ENCODE results near the gene CLCN6. TPM values are rescaled to one million over a fixed set of nuclear protein-coding genes. Genes with fewer than 3 reads are reported as not detected.

The CLCN6 gene
- total and polyA plus RNA-seq, 2 of the 13 experiments (the other 11 are each of a cell fraction or from before 2014, with no cell fraction given), result 14.9 to 19.3 TPM

- TF ChIP-seq ZNF234 (CRISPR knock-in tag; conservative IDR thresholded peaks at IDR 0.05) (no peak), TIGD3 (CRISPR knock-in tag; IDR thresholded peaks at IDR 0.05; ENCODE audit: borderline replicate concordance) (no peak), HMGA1 (CRISPR knock-in tag; conservative IDR thresholded peaks at IDR 0.05) (no peak), GFI1 (CRISPR knock-in tag; IDR thresholded peaks at IDR 0.05; ENCODE audit: borderline replicate concordance) (no peak), ZXDC (CRISPR knock-in tag; IDR thresholded peaks at IDR 0.05) (no peak), ZNF780A (CRISPR knock-in tag; IDR thresholded peaks at IDR 0.05) (no peak), SUZ12 (IDR thresholded peaks at IDR 0.05; ENCODE audit: low read depth, low read length) (no peak), ZNF251 (CRISPR knock-in tag; IDR thresholded peaks at IDR 0.05) (no peak)
- TF ChIP-seq, protein P1, sequence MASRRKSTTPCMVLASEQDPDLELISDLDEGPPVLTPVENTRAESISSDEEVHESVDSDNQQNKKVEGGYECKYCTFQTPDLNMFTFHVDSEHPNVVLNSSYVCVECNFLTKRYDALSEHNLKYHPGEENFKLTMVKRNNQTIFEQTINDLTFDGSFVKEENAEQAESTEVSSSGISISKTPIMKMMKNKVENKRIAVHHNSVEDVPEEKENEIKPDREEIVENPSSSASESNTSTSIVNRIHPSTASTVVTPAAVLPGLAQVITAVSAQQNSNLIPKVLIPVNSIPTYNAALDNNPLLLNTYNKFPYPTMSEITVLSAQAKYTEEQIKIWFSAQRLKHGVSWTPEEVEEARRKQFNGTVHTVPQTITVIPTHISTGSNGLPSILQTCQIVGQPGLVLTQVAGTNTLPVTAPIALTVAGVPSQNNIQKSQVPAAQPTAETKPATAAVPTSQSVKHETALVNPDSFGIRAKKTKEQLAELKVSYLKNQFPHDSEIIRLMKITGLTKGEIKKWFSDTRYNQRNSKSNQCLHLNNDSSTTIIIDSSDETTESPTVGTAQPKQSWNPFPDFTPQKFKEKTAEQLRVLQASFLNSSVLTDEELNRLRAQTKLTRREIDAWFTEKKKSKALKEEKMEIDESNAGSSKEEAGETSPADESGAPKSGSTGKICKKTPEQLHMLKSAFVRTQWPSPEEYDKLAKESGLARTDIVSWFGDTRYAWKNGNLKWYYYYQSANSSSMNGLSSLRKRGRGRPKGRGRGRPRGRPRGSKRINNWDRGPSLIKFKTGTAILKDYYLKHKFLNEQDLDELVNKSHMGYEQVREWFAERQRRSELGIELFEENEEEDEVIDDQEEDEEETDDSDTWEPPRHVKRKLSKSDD (CRISPR knock-in tag; IDR thresholded peaks at IDR 0.05; ENCODE audit: low read depth), result no peak
- no peak overlapping the region for H3K4me3 ChIP-seq (replicated peaks in 1 of 3; ENCODE audit: insufficient read depth in 1 of 3, low read depth in 2 of 3, low read length in 3 of 3)
- H2AFZ ChIP-seq (ENCODE audit: low read length), result no peak overlapping the region
- BruUV-seq (replicated peaks), result no TSS peak
- H3K4me1 ChIP-seq (ENCODE audit: insufficient read depth, low read length), result peaks cover 35% of the 10 kb centered on the region
- CTCF ChIA-PET (ENCODE audit: low intra/inter-chr PET ratio, low total read pairs), result no interaction called here
- H3K27ac ChIP-seq (ENCODE audit: extremely low read length, insufficient read depth, low read length), result no peak overlapping the region
- POLR2A ChIA-PET, result interaction anchor here (2.5 kb wide), 1 partner anchor 34 kb away, joined by 6 read pairs; no protein-coding TSS in a partner anchor
- no peak for DNase-seq (ENCODE audit: low spot score)
- FAIRE-seq, result no peak
- H4K20me1 ChIP-seq (ENCODE audit: insufficient read depth, low read length), result no peaks in the 10 kb centered on the region
- no peaks in the 10 kb centered on the region for H3K36me3 ChIP-seq (replicated peaks in 1 of 2; ENCODE audit: control insufficient read depth in 1 of 2, insufficient read depth in 2 of 2, low read length in 2 of 2)
- peaks cover 2 to 31% of the 10 kb centered on the region in 2 experiments for H3K27me3 ChIP-seq (ENCODE audit: control insufficient read depth in 1 of 2, insufficient read depth in 2 of 2, low read length in 2 of 2)
- no peak overlapping the region; the same call in 1 of the 2 replicates for H3K4me2 ChIP-seq (ENCODE audit: low read depth, low read length)
- ATAC-seq, result no peak
- in situ Hi-C loops (cut with HindIII; ENCODE audit: extremely low pct_ligation_motif_present, low pct_unique_long_range_greater_than_20kb) (no loop called here), intact Hi-C loops (cut with micrococcal nuclease; ENCODE audit: unreplicated experiment) (no loop called here)
- WGBS (ENCODE audit: low lambda C conversion rate), result 39% methylated on average over 4 of the region's 10 CpGs
- no peaks in the 10 kb centered on the region for H3K79me2 ChIP-seq (ENCODE audit: insufficient read depth, low read length)
- no peak overlapping the region for H3K9ac ChIP-seq (ENCODE audit: insufficient read depth, low read depth, low read length)
- H3K9me3 ChIP-seq (ENCODE audit: low read length), result no peaks in the 10 kb centered on the region
Observed at GRCh38 chr1:11874258-11874562, 68.2 kb downstream of the CLCN6 start.

Data from HepG2 (cell line).